Measurements from ENCODE around the gene LRP3. TPM values are rescaled to one million over a fixed set of nuclear protein-coding genes. Genes with fewer than 3 reads are reported as not detected.

Gene LRP3
- total and polyA plus RNA-seq, 2 of the 13 experiments (the other 11 are each of a cell fraction or from before 2014, with no cell fraction given), result 17.6 to 51.6 TPM

- POLR2A ChIA-PET, result interaction anchor here (1.2 to 4.1 kb wide), 6 partner anchors 28 to 125 kb away, joined by 3 to 51 read pairs (median 6); partner anchors contain the start of genes CEBPA and CEBPG
- no peaks in the 10 kb centered on the region for H3K79me2 ChIP-seq (ENCODE audit: insufficient read depth, low read length)
- in situ Hi-C loops (cut with HindIII; ENCODE audit: extremely low pct_ligation_motif_present, low pct_unique_long_range_greater_than_20kb) (no loop called here), intact Hi-C loops (cut with micrococcal nuclease; ENCODE audit: unreplicated experiment) (loop anchor here (1.0 to 2.0 kb wide), 2 partner anchors 31 to 47 kb away; no protein-coding TSS in a partner anchor)
- H3K36me3 ChIP-seq (replicated peaks in 1 of 2; ENCODE audit: control insufficient read depth in 1 of 2, insufficient read depth in 2 of 2, low read length in 2 of 2), result no peaks in the 10 kb centered on the region
- H3K27me3 ChIP-seq (ENCODE audit: control insufficient read depth in 1 of 2, insufficient read depth in 2 of 2, low read length in 2 of 2), result no peaks in the 10 kb centered on the region; a peak in 1 of 5 replicates
- CTCF ChIA-PET (ENCODE audit: low intra/inter-chr PET ratio, low total read pairs), result interaction anchor here (1.0 to 1.2 kb wide), 2 partner anchors 61 to 126 kb away, joined by 3 read pairs; partner anchors contain the start of gene CEBPG
- H4K20me1 ChIP-seq (ENCODE audit: insufficient read depth, low read length), result no peaks in the 10 kb centered on the region
- peak overlapping the region; percentile 41 for H3K9ac ChIP-seq (ENCODE audit: insufficient read depth, low read depth, low read length)
- FAIRE-seq (no peak), ATAC-seq (peak; percentile 55), DNase-seq (ENCODE audit: low spot score) (no peak)
- peaks cover 7% of the 10 kb centered on the region; the same call in 1 of the 2 replicates for H3K9me3 ChIP-seq (ENCODE audit: low read length)
- H3K4me1 ChIP-seq (ENCODE audit: insufficient read depth, low read length), result peaks cover 55% of the 10 kb centered on the region
- 24% methylated on average over 6 of the region's 8 CpGs for WGBS (ENCODE audit: low lambda C conversion rate)
- H3K4me2 ChIP-seq (ENCODE audit: low read depth, low read length), result peak overlapping the region; percentile 79
- no peak overlapping the region for H2AFZ ChIP-seq (ENCODE audit: low read length)
- H3K4me3 ChIP-seq (replicated peaks in 1 of 3; ENCODE audit: insufficient read depth in 1 of 3, low read depth in 2 of 3, low read length in 3 of 3), result peak overlapping the region in 1 of 3 experiments; percentile 69; a peak in 3 of 6 replicates
- no TSS peak for BruUV-seq (replicated peaks)
- peak overlapping the region; percentile 83 for H3K27ac ChIP-seq (ENCODE audit: extremely low read length, insufficient read depth, low read length)
- peak; percentile 51; the same call in 1 of the 2 replicates for TF ChIP-seq MYPOP (CRISPR knock-in tag; IDR thresholded peaks at IDR 0.05)
- no peak for TF ChIP-seq MBD4 (IDR thresholded peaks at IDR 0.05; ENCODE audit: borderline replicate concordance, low read length)
- no peak for TF ChIP-seq FUBP1 (CRISPR knock-in tag; IDR thresholded peaks at IDR 0.05; ENCODE audit: borderline replicate concordance)
- TF ChIP-seq ATAD3A (CRISPR knock-in tag; IDR thresholded peaks at IDR 0.05), result no peak
- TF ChIP-seq MAZ (IDR thresholded peaks at IDR 0.05; ENCODE audit: borderline replicate concordance, low read depth, low read length), result no peak
- TF ChIP-seq MAZ (CRISPR knock-in tag; IDR thresholded peaks at IDR 0.05; ENCODE audit: low read depth), result peak; percentile 59
- TF ChIP-seq GZF1 (CRISPR knock-in tag; IDR thresholded peaks at IDR 0.05), result 0 out of 2 replicates have a peak, but pooled peaks have one; percentile 59
- TF ChIP-seq SYNCRIP (IDR thresholded peaks at IDR 0.05; ENCODE audit: insufficient read depth, low read depth, low read length), result no peak
- TF ChIP-seq BCLAF1 (IDR thresholded peaks at IDR 0.05), result no peak
- TF ChIP-seq ZNF225 (CRISPR knock-in tag; IDR thresholded peaks at IDR 0.05), result no peak
- no peak for TF ChIP-seq ZNF746 (CRISPR knock-in tag; IDR thresholded peaks at IDR 0.05)
- TF ChIP-seq ZNF740 (CRISPR knock-in tag; IDR thresholded peaks at IDR 0.05), result no peak; the same call in 1 of the 2 replicates
- TF ChIP-seq ZNF274 (CRISPR knock-in tag; IDR thresholded peaks at IDR 0.05), result 0 out of 2 replicates have a peak, but pooled peaks have one; percentile 21
- TF ChIP-seq ZNF224 (CRISPR knock-in tag; IDR thresholded peaks at IDR 0.05), result peak; percentile 65; the same call in 1 of the 2 replicates
- no peak for TF ChIP-seq ZNF816 (CRISPR knock-in tag; IDR thresholded peaks at IDR 0.05; ENCODE audit: borderline replicate concordance)
- TF ChIP-seq ZBTB2 (CRISPR knock-in tag; IDR thresholded peaks at IDR 0.05; ENCODE audit: low read depth), result no peak
- no peak for TF ChIP-seq BRCA1 (CRISPR knock-in tag; IDR thresholded peaks at IDR 0.05)
These were observed 54.0 kb downstream of the LRP3 start for GRCh38 chr19:33248104-33248503.
